Liver (tissue), 9 donors: ENCODE results near the gene N4BP2. TPM values are rescaled to one million over a fixed set of nuclear protein-coding genes. Genes with fewer than 3 reads are reported as not detected.

Source experiments
- DNase-seq: peaks from one replicate; pipeline ENCODE4 v3.0.0-alpha.2; 2017; ENCODE audit warnings: low spot score
- H3K27ac ChIP-seq, 2 donors: one replicate each; pipeline ENCODE4 v1.7.0; 2013; ENCODE audit warnings: inconsistent platforms in 2 of 2, low read length in 2 of 2, control low read depth in 1 of 2, low read depth in 1 of 2, mild to moderate bottlenecking in 1 of 2
- H3K27me3 ChIP-seq, 4 donors: one replicate each; pipeline versions ENCODE4 v1.6.1 to v1.7.0; 2013; ENCODE audit warnings: low read length in 3 of 4, inconsistent platforms in 1 of 4, mild to moderate bottlenecking in 1 of 4, moderate library complexity in 1 of 4; ENCODE audit not compliant: control insufficient read depth in 4 of 4, insufficient read depth in 4 of 4
- H3K36me3 ChIP-seq, 4 donors: one replicate each; pipeline versions ENCODE4 v1.6.1 to v1.7.0; 2013; ENCODE audit warnings: low read length in 3 of 4, mild to moderate bottlenecking in 3 of 4, low read depth in 1 of 4, moderate library complexity in 1 of 4; ENCODE audit not compliant: control insufficient read depth in 4 of 4, insufficient read depth in 3 of 4
- H3K4me1 ChIP-seq, 4 donors: one replicate each; pipeline versions ENCODE4 v1.6.1 to v1.7.0; 2013; ENCODE audit warnings: low read length in 3 of 4, mild to moderate bottlenecking in 3 of 4, moderate library complexity in 1 of 4; ENCODE audit not compliant: control insufficient read depth in 4 of 4, insufficient read depth in 4 of 4
- H3K4me3 ChIP-seq, 3 donors: one replicate each; pipeline versions ENCODE4 v1.6.1 to v1.7.0; 2013; ENCODE audit warnings: low read length in 3 of 3, control low read depth in 1 of 3, low read depth in 1 of 3, mild to moderate bottlenecking in 1 of 3
- H3K9ac ChIP-seq, 2 donors: one replicate each; pipeline ENCODE4 v1.7.0; 2013; ENCODE audit warnings: low read length in 2 of 2, mild to moderate bottlenecking in 2 of 2, moderate library complexity in 2 of 2, control low read depth in 1 of 2, low read depth in 1 of 2
- H3K9me3 ChIP-seq, 4 donors: one replicate each; pipeline versions ENCODE4 v1.6.1 to v1.7.0; 2013; ENCODE audit warnings: low read length in 3 of 4; ENCODE audit not compliant: control insufficient read depth in 4 of 4
- ATF3 ChIP-seq: IDR thresholded peaks from 2 replicates; pipeline ENCODE4 v1.6.1; 2016; ENCODE audit warnings: antibody characterized with exemption
- CTCF ChIP-seq: fragments of 150-350 bp; IDR thresholded peaks from 2 replicates; pipeline ENCODE4 v1.5.1; 2017; ENCODE audit warnings: improper control_type of control experiment, low read depth, low read length; ENCODE audit not compliant: missing input control
- EGR1 ChIP-seq, 2 donors: IDR thresholded peaks; 2 replicates each; pipeline ENCODE4 v1.6.1; 2016 to 2018; ENCODE audit warnings: antibody characterized with exemption in 2 of 2, low read depth in 2 of 2
- FOXA1 ChIP-seq: IDR thresholded peaks from 2 replicates; pipeline ENCODE4 v1.6.1; 2016; ENCODE audit warnings: antibody characterized with exemption
- FOXA2 ChIP-seq: IDR thresholded peaks from 2 replicates; pipeline ENCODE4 v1.6.1; 2016; ENCODE audit warnings: antibody characterized with exemption
- GABPA ChIP-seq, 2 donors: IDR thresholded peaks in 1 of 2; conservative IDR thresholded peaks in 1 of 2; 2 replicates each; pipeline ENCODE4 v1.6.1; 2016; ENCODE audit warnings: antibody characterized with exemption in 2 of 2, mild to moderate bottlenecking in 1 of 2, moderate library complexity in 1 of 2
- HNF4A ChIP-seq, 2 donors: conservative IDR thresholded peaks; 2 replicates each; pipeline ENCODE4 v1.6.1; 2016; ENCODE audit warnings: antibody characterized with exemption in 2 of 2, mild to moderate bottlenecking in 2 of 2
- HNF4G ChIP-seq: IDR thresholded peaks from 2 replicates; pipeline ENCODE4 v1.6.1; 2016; ENCODE audit warnings: antibody characterized with exemption
- JUND ChIP-seq, 2 donors: IDR thresholded peaks; 2 replicates each; pipeline ENCODE4 v1.6.1; 2016; ENCODE audit warnings: antibody characterized with exemption in 2 of 2
- MAX ChIP-seq: IDR thresholded peaks from 2 replicates; pipeline ENCODE4 v1.6.1; 2016; ENCODE audit warnings: antibody characterized with exemption
- NR2F2 ChIP-seq: IDR thresholded peaks from 2 replicates; pipeline ENCODE4 v1.6.1; 2016; ENCODE audit warnings: antibody characterized with exemption
- RAD21 ChIP-seq, 2 donors: IDR thresholded peaks; 2 replicates each; pipeline ENCODE4 v1.6.1; 2016; ENCODE audit warnings: antibody characterized with exemption in 2 of 2, mild to moderate bottlenecking in 2 of 2
- REST ChIP-seq: IDR thresholded peaks from 2 replicates; pipeline ENCODE4 v1.6.1; 2016; ENCODE audit warnings: antibody characterized with exemption, mild to moderate bottlenecking
- RXRA ChIP-seq, 2 donors: IDR thresholded peaks; 2 replicates each; pipeline ENCODE4 v1.6.1; 2017 to 2018; ENCODE audit warnings: antibody characterized with exemption in 2 of 2, mild to moderate bottlenecking in 1 of 2
- SP1 ChIP-seq: IDR thresholded peaks from 2 replicates; pipeline ENCODE4 v1.6.1; 2018; ENCODE audit warnings: antibody characterized with exemption, mild to moderate bottlenecking
- TAF1 ChIP-seq: conservative IDR thresholded peaks from 2 replicates; pipeline ENCODE4 v1.6.1; 2016; ENCODE audit warnings: antibody characterized with exemption, mild to moderate bottlenecking
- YY1 ChIP-seq: IDR thresholded peaks from 2 replicates; pipeline ENCODE4 v1.6.1; 2016; ENCODE audit warnings: antibody characterized with exemption, mild to moderate bottlenecking
- ZBTB33 ChIP-seq: IDR thresholded peaks from 2 replicates; pipeline ENCODE4 v1.6.1; 2016; ENCODE audit warnings: antibody characterized with exemption
- WGBS: extraction: QIAGEN DNeasy Blood & Tissue Kit; methylation state at CpG from one replicate; pipeline ENCODE4 v1.1.7; 2013; 5-methylcytosine and 5-hydroxymethylcytosine counted together
- polyA plus RNA-seq, 2 donors: library from polyadenylated mRNA; stranded (reverse) in 1 of 2; unstranded in 1 of 2; fragments of 200-250 nt in 1 of 2; fragments of >200 nt in 1 of 2; fragmentation: Nextera tagmentation in 1 of 2; extraction: Ambion mirVana in 1 of 2; gene quantifications; one replicate each; pipeline versions ENCODE4 v1.2.1 to v1.2.3, GENCODE V29; 2013 to 2015
- total RNA-seq, 2 donors: library from RNA; depleted of rRNA; stranded (reverse); fragments of >200 nt; gene quantifications; one replicate each; pipeline ENCODE4 v1.2.3, GENCODE V29; 2014
- donor health status: healthy.
- donor health status: healthy.
- donor health status: healthy.
- donor health status: healthy.
- donor health status: healthy.

The N4BP2 gene
- total and polyA plus RNA-seq, 4 donors = 2.3 to 19.9 (median 11.0) TPM

GRCh38 chr4:40183615-40184411 is 127.2 kb downstream of the N4BP2 start:
- Histone ChIP-seq H3K27ac (no peak overlapping the region), H3K9ac (no peak overlapping the region), H3K9me3 (no peaks in the 10 kb centered on the region), H3K4me3 (no peak overlapping the region), H3K27me3 (no peaks in the 10 kb centered on the region), H3K36me3 (no peaks in the 10 kb centered on the region), H3K4me1 (no peaks in the 10 kb centered on the region)
- WGBS = 88% methylated on average over 12 of the region's 12 CpGs
- no peak for DNase-seq
- TF ChIP-seq MAX (no peak), HNF4G (no peak), JUND (IDR thresholded peaks at IDR 0.05) (no peak), EGR1 (IDR thresholded peaks at IDR 0.05; ENCODE audit: low read depth in 2 of 2) (no peak), NR2F2 (no peak), YY1 (no peak), GABPA (IDR thresholded peaks at IDR 0.05 in 1 of 2, conservative IDR thresholded peaks at IDR 0.05 in 1 of 2) (no peak), ZBTB33 (no peak), RXRA (IDR thresholded peaks at IDR 0.05) (no peak), FOXA1 (no peak), REST (no peak), FOXA2 (no peak), TAF1 (no peak), RAD21 (IDR thresholded peaks at IDR 0.05) (no peak), HNF4A (conservative IDR thresholded peaks at IDR 0.05) (no peak), SP1 (no peak), CTCF (no peak), ATF3 (no peak)
